Measurements from ENCODE around the gene KRT12.

KRT12 gene

GRCh38 chr17:40812639-40813038 lies 54.4 kb downstream of the KRT12 start:
- DNase-seq = no peak

All from activated CD4-positive, alpha-beta T cell treated with anti-CD3 and anti-CD28 coated beads for 1 hour (primary cell).